ENCODE data around the gene EIF4G2. TPM values are rescaled to one million over a fixed set of nuclear protein-coding genes. Genes with fewer than 3 reads are reported as not detected.

EIF4G2 gene
- total and polyA plus RNA-seq, 2 of the 8 experiments (the other 6 are each of a cell fraction or from before 2014, with no cell fraction given): 438 to 964 TPM

DNA sequence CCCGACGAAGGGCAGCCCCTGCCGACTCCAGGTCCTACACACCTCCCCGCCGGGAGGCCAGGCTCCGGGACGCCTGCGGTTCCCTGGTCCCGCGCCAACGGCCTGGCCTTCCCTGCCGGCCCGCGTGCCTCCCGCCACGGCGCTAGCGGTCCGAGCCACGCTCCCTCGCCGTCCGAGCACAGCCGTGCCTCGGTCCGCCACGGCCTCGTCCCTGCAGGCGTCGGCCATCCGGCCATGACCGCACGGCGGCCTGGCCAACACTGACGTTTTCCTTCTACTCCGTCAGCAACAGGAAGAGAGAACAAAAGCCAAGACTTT lies 532 bp downstream of the EIF4G2 start (continued):
- TF ChIP-seq KDM4A (IDR thresholded peaks at IDR 0.05; ENCODE audit: low read depth, low read length, severe bottlenecking) (no peak), GABPA (IDR thresholded peaks at IDR 0.05; ENCODE audit: borderline replicate concordance, insufficient read depth, low read length) (no peak), POLR2A (IDR thresholded peaks at IDR 0.05; ENCODE audit: control extremely low read depth in 1 of 2, low read depth in 2 of 2, low read length in 2 of 2) (peak in 1 of 2 experiments; percentile 16; a peak in 1 of 3 replicates), TBP (IDR thresholded peaks at IDR 0.05; ENCODE audit: low read depth, low read length) (no peak), SIN3A (conservative IDR thresholded peaks at IDR 0.05 in 1 of 2, IDR thresholded peaks at IDR 0.05 in 1 of 2; ENCODE audit: low read depth in 1 of 2, low read length in 2 of 2) (no peak), SP4 (IDR thresholded peaks at IDR 0.05; ENCODE audit: low read length) (no peak), CTBP2 (IDR thresholded peaks at IDR 0.05; ENCODE audit: borderline replicate concordance, insufficient read depth, insufficient read length, low read length) (no peak), TAF7 (optimal IDR thresholded peaks at IDR 0.05; ENCODE audit: borderline replicate concordance, low read depth, low read length) (no peak), TCF12 (IDR thresholded peaks at IDR 0.05; ENCODE audit: low read depth, low read length) (no peak)

Data from H1 (cell line).